ENCODE data around the gene PLEKHA7.

DNA sequence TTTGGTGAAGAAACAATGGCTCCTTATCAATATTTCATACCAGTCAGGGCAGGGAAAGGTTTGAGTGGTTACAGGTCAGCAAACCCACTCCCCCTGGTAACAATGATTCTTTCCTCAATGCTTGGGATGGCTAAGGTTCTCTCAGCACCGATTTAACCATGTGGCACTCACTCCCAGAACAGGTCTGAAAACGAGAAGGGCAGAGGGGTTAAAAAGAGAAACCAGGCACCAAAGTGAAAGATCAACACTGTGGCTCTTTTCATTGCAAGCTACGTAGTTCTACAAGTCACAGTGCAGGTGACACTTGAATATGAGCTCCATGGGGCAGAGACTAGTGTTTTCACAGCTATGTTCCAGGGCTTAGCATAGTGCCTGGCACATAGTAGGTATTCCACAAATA lies 132.4 kb downstream of the PLEKHA7 start:
- TF ChIP-seq POLR2A (IDR thresholded peaks at IDR 0.05): no peak
- no peak for TF ChIP-seq CTCF (IDR thresholded peaks at IDR 0.05)
